ENCODE results near the gene PPP3R1. TPM values are rescaled to one million over a fixed set of nuclear protein-coding genes. Genes with fewer than 3 reads are reported as not detected.

PPP3R1 gene
- total RNA-seq, 2 donors from 2014 or later = 57.4 to 59.5 TPM

DNA sequence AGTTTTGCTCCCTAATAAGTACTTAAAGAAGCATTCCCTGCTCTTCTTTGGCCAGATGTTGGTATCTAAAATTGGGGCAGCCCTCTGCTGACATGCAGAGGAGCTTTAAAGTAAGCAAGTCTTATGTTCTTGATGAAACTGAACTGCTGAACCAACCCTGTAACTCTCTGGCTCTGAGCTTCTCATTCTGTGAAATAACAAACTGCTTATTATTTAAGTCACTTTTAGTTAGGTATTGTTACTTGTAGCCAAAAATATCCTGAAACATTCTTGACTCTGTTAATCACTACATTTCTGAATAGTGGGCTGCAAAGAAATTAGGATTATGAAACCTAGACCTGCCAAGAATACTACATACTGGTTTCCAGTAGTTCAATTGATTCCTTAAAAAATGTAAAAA lies 15.5 kb downstream of the PPP3R1 start:
- Histone ChIP-seq H3K9ac (ENCODE audit: extremely low read depth, low read length, poor library complexity, severe bottlenecking) (no peak overlapping the region), H3K9me3 (ENCODE audit: control insufficient read depth, low read length) (peaks cover 6% of the 10 kb centered on the region), H3K27ac (ENCODE audit: low read depth, low read length) (no peak overlapping the region), H3K27me3 (ENCODE audit: control insufficient read depth, insufficient read depth, low read length, poor library complexity, severe bottlenecking) (no peaks in the 10 kb centered on the region), H3K4me3 (ENCODE audit: low read length) (no peak overlapping the region), H3K36me3 (ENCODE audit: control insufficient read depth, insufficient read depth, low read length) (peaks cover 16% of the 10 kb centered on the region), H3K4me1 (ENCODE audit: control insufficient read depth, insufficient read depth, low read length) (peaks cover 5% of the 10 kb centered on the region)
- Mint-ChIP-seq H3K36me3 (ENCODE audit: low read depth) (peaks cover 8% of the 10 kb centered on the region), H3K4me3 (no peak overlapping the region), H3K27me3 (ENCODE audit: insufficient read depth) (no peaks in the 10 kb centered on the region), H3K4me1 (peaks cover 27% of the 10 kb centered on the region), H3K9me3 (peaks cover 5% of the 10 kb centered on the region), H3K27ac (no peak overlapping the region)
- TF ChIP-seq, protein P1, sequence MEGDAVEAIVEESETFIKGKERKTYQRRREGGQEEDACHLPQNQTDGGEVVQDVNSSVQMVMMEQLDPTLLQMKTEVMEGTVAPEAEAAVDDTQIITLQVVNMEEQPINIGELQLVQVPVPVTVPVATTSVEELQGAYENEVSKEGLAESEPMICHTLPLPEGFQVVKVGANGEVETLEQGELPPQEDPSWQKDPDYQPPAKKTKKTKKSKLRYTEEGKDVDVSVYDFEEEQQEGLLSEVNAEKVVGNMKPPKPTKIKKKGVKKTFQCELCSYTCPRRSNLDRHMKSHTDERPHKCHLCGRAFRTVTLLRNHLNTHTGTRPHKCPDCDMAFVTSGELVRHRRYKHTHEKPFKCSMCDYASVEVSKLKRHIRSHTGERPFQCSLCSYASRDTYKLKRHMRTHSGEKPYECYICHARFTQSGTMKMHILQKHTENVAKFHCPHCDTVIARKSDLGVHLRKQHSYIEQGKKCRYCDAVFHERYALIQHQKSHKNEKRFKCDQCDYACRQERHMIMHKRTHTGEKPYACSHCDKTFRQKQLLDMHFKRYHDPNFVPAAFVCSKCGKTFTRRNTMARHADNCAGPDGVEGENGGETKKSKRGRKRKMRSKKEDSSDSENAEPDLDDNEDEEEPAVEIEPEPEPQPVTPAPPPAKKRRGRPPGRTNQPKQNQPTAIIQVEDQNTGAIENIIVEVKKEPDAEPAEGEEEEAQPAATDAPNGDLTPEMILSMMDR (conservative IDR thresholded peaks at IDR 0.05) = no peak
- no peak for DNase-seq

GRCh38 chr2:68236103-68236734 lies 16.1 kb downstream of the PPP3R1 start:
- DNase-seq = no peak
- no peak overlapping the region for H3K27ac ChIP-seq (ENCODE audit: low read depth, low read length)
- H3K9ac ChIP-seq (ENCODE audit: extremely low read depth, low read length, poor library complexity, severe bottlenecking) = no peak overlapping the region
- H3K9me3 Mint-ChIP-seq = peaks cover 5% of the 10 kb centered on the region
- H3K27ac Mint-ChIP-seq = no peak overlapping the region
- no peak overlapping the region for H3K4me3 Mint-ChIP-seq
- 70% methylated on average over 4 of the region's 4 CpGs; no CpG with 5 or more reads in 1 of the 2 experiments for WGBS, 2 experiments (ENCODE audit: insufficient coverage in 1 of 2, insufficient read length in 1 of 2)
- peaks cover 8% of the 10 kb centered on the region for H3K36me3 Mint-ChIP-seq (ENCODE audit: low read depth)
- no peak overlapping the region for H3K4me3 ChIP-seq (ENCODE audit: low read length)
- TF ChIP-seq, protein P1 (conservative IDR thresholded peaks at IDR 0.05) = no peak
- H3K4me1 Mint-ChIP-seq = peaks cover 29% of the 10 kb centered on the region
- no peaks in the 10 kb centered on the region for H3K27me3 Mint-ChIP-seq (ENCODE audit: insufficient read depth)
- H3K36me3 ChIP-seq (ENCODE audit: control insufficient read depth, insufficient read depth, low read length) = peaks cover 16% of the 10 kb centered on the region
- peaks cover 5% of the 10 kb centered on the region for H3K4me1 ChIP-seq (ENCODE audit: control insufficient read depth, insufficient read depth, low read length)
- H3K27me3 ChIP-seq (ENCODE audit: control insufficient read depth, insufficient read depth, low read length, poor library complexity, severe bottlenecking) = no peaks in the 10 kb centered on the region
- peaks cover 6% of the 10 kb centered on the region for H3K9me3 ChIP-seq (ENCODE audit: control insufficient read depth, low read length)

GRCh38 chr2:68235090-68235489 lies 17.2 kb downstream of the PPP3R1 start:
- Mint-ChIP-seq H3K36me3 (ENCODE audit: low read depth) (peaks cover 8% of the 10 kb centered on the region), H3K4me3 (no peak overlapping the region), H3K4me1 (peaks cover 31% of the 10 kb centered on the region), H3K27me3 (ENCODE audit: insufficient read depth) (no peaks in the 10 kb centered on the region), H3K27ac (no peak overlapping the region), H3K9me3 (peaks cover 5% of the 10 kb centered on the region)
- H3K36me3 ChIP-seq (ENCODE audit: control insufficient read depth, insufficient read depth, low read length) = peaks cover 11% of the 10 kb centered on the region
- no peak overlapping the region for H3K4me3 ChIP-seq (ENCODE audit: low read length)
- peaks cover 6% of the 10 kb centered on the region for H3K9me3 ChIP-seq (ENCODE audit: control insufficient read depth, low read length)
- H3K4me1 ChIP-seq (ENCODE audit: control insufficient read depth, insufficient read depth, low read length) = peaks cover 5% of the 10 kb centered on the region
- H3K9ac ChIP-seq (ENCODE audit: extremely low read depth, low read length, poor library complexity, severe bottlenecking) = no peak overlapping the region
- WGBS, 2 experiments (ENCODE audit: insufficient coverage in 1 of 2, insufficient read length in 1 of 2) = 100% methylated on average over 1 of the region's 1 CpG; no CpG with 5 or more reads in 1 of the 2 experiments
- H3K27me3 ChIP-seq (ENCODE audit: control insufficient read depth, insufficient read depth, low read length, poor library complexity, severe bottlenecking) = no peaks in the 10 kb centered on the region
- TF ChIP-seq, protein P1 (conservative IDR thresholded peaks at IDR 0.05) = no peak
- H3K27ac ChIP-seq (ENCODE audit: low read depth, low read length) = no peak overlapping the region
- DNase-seq = no peak
